GM21529 (cell line): ENCODE measurements around the gene SEZ6.

Source experiments
- ATAC-seq: cut with Tn5 transposase; IDR thresholded peaks from one replicate; pipeline ENCODE4 v1.9.1; 2021; ENCODE audit not compliant: unreplicated experiment

SEZ6 gene

DNA sequence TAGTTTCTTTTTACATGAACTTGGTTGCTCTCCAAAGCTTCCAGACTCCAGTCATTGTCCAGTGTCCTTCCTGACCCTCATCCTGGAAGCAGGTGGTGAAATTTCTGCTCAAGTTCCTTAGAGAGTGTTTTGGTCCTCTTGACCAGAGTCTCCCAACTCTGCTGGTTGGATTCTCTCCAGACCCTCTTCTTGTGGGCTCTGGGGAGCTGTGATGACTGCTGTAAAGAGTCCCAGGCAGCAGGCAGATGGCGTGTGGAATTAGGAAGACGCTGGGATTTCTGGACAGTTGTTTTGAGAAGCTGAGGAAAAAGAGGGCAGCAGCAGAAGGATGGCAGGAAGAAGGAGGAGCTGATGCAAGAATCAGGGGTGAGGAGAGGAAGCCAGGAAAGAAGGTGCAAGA is 1.6 kb upstream of the SEZ6 start:
- no peak for ATAC-seq

DNA sequence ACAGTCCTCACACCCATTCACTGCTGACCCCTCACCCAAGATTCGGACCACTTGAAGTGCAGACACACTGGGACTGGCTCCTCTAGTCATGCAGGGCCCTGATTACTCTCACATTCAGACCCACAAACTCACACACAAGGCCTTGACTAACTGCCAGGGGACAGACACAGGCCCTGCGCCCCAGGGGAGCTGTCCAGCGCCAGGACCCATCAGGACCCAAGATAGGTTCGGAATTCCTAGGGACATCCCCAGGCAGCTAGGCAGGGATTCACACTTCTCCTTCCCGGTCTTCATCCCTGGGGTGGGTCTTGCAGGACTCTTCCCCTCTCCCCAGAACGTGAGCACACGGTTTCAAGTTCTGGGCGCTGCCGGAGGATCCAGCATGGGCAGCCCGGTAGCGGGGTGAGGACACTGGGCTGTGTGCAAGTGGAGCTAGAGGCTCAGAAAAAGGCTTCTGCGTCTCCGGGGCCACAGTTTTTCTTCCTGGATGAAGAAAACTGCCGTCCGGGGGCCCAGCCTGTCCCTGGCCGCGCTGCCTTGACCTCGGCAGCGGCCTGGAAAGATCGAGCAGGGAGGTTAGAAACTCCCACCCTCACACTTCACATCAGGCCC is 1.6 kb downstream of the SEZ6 start:
- ATAC-seq, result no peak

DNA sequence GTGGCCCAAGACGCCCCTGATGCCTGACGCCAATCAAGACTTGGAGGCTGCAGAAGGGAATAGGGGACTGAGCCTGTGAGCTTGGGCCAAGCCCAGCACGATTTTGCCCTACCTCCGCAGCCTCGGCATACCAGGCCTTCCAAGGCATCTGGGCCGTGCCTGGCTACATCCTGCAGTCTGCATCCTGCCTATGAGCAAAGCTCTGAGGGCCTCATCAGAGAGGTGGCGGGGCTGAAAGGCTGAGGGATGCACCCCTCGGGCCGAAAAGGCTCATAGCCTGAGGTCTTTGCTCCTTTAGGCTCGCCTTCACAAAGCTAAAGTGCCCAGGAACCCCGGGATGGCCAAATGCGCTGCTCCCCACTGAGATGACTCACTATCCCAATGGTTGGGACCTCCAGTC is 2.5 kb downstream of the SEZ6 start:
- no peak for ATAC-seq

DNA sequence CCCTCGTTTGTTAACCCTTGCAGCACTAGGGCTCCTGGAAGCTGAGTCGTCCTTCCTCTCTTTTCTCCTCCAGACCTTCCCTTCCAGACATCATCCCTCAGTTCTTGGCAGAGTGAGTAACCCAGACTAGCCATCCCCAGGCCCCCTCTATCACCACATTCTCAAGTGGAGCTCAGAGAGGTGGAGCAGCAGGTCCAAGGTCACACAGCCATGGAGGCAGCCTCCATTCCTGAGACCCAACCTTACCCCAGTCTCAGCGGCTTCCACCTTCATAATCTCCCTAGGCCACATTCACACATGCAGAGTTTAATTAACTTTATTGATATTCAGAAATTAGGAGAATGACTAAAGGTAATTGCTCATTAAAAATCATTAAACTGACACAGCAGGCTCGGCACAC is 3.0 kb downstream of the SEZ6 start:
- ATAC-seq, result no peak

DNA sequence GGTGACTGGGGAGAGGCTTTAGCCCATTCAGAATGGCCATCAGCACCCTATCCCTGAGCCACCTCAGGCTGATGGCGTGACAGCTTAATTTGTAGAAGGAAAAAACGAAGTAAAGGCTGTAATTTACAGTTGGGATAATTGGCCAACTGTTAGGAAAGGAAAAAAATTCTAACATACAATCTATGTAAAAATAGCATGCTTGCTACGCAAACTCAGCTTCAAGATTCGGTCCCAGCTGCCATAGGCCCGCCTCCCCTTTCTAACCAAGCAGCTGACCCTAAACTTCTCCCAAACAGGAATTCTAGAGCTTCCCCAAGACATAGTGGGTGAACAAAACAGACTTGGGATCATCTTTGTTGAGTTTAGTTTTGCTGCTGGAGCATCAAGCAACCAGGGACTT is 4.9 kb downstream of the SEZ6 start:
- no peak for ATAC-seq

DNA sequence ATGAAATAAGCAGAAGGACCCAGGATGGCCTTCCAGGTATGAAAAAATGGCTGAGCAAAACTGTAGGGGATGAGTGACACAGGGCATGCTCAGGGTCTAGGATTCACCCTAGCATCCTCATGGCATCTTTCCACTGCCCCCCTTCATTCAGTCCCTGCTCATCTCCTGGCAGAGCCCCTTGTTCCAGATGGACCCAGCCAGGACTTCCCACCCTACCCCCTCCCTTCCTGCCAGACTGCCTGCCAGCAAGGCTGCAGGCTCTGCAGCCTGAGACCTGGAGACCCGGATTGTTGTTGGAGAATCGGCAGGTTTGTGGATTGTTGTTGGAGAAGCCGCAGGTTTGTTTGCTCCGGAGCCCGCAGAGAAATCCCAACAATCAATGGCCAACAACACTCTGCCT is 6.6 kb downstream of the SEZ6 start:
- no peak for ATAC-seq

DNA sequence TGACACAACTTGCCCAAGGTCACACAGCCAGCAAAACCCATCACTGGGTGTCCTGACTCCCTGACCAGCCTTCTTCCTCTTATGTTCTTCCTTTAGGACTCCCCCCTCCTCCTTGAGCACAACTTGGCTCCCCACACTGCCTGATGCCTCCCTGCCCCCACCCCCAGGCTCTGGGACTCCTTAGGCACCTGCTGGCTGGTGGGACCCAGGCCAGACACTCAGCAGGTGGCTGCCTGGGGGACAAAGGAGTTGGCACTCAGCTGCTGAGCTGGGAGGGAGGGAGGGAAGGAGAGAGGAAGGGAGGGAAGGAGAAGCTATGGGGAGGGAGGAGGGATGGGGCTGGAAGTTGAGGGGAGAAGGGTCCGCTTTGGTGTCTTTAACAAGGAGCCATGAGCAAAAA is 8.0 kb downstream of the SEZ6 start:
- ATAC-seq, result no peak

DNA sequence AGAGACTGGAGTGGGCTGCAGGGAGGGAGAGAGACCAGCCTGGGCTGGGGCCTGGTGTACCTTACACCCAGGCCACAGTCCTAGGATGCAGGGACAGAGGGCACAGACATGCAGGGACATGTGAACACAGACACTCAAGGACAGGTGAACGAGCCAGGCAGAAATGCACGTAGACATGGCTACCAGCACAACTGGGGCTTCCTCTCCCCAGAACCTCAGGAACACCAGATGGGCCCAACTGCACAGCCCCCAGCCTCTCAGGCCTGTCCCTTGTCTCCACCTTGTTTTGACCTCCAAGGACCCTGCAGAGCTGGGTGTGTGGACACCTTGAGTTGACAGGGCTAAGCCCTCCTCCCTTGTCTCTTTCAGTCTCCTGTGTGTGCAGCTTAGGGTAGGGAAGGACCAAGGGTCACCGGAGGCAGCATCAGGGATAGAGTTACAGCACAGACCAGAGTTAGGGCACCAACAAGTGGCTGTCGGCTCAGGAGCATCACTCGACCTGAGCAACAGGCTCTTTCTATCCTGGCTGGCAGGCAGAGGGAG is 9.2 kb downstream of the SEZ6 start:
- no peak for ATAC-seq

DNA sequence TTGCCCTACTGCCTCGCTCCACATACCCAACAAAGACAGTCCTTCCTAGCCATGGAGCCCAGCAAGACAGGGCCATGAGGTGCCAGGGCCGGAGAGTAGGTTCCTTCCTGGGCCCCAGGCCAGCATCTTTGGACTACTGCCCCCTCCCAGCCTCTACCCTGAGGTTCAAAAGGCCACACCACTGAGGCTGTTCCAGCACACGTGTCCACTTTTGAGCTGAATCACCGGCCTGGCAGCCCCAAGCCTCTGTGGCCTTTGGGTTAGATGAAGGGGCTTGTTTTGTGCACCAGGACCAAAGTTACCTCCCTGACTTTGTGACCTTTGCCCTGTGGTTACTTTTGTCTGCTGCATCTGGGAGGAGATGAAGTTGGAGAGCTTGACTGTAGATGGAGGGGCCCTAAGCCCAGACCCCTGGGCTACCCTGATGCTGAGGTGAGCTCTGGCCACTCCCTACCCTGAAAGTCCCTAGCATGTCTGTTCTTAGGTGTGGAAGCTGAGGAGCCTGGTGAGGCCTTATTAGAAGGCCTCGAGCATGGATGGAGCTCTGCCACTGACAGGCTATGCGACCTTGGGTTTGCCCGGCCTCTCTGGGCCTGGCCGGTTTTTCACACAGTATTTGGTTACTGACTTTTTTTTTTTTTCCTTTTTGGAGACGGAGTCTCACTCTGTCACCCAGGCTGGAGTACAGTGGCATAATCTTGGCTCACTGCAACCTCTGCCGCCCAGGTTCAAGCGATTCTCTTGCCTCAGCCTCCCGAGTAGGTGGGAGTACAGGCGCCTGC is 12.0 kb downstream of the SEZ6 start:
- ATAC-seq, result no peak

DNA sequence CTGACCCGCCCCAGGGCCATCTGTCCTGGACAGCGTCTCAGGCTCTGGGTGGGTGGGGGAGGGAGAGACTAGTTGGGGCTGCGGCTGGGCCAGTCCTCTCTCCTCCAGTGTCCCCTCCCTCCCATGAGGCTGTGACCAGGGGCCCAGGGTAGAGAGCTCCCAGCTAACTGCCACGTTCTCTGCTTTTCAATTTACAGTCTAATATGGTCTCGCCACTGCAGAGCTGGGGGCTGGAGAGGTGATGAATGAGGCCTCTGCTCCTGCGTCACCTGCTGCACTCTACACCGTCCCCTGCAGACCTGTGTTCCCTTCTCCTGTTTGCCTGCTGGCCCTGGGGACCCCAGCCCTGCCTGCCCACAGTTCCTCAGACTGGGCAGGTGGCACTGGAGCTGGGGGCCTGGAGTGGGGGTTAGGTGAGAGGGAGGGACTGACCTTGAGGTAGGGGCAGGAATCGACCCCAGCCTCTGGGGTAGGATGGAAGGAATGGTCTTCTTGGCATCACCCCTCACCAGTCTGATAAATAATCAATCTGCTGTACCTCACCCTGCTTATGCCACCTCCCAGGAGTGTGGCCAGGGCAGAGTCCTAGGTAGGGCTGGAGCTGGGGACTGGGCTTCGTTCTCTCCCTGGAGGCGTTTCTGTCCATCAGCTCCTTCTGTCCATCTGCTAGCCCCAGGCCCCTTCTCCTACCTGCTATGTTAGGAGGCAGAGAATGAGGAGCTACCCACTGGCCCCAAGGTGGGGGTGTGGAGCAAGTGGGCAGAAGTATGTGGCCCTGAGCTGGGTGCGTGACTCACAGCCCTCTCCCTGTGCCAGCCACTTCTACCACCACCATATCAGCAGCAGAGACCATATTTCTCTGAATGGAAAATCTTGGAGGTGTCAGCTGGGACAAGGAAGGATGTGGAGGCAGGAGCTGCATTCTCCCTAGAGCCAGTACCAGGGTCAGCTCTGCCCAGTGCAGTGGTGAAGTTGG is 12.9 kb downstream of the SEZ6 start:
- no peak for ATAC-seq

DNA sequence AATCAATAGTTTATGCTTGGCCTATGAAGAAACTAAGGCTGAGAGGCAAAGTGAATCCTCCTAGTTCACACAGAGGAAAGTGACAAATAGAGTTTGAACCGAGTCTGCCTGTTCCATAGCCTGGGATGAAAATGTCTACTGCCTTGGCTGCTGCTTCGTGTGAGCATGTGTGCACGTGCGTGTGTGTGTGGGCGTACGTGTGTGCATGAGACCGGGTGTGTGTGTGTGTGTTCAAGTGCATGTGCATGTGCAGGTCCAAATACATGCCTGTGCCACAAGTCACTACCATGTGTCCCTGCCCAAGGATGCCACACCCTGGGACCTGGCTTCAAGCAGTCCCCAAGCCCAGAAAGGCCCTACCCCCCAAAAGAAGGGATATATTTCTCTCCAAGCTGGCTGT is 13.6 kb downstream of the SEZ6 start:
- ATAC-seq, result no peak

DNA sequence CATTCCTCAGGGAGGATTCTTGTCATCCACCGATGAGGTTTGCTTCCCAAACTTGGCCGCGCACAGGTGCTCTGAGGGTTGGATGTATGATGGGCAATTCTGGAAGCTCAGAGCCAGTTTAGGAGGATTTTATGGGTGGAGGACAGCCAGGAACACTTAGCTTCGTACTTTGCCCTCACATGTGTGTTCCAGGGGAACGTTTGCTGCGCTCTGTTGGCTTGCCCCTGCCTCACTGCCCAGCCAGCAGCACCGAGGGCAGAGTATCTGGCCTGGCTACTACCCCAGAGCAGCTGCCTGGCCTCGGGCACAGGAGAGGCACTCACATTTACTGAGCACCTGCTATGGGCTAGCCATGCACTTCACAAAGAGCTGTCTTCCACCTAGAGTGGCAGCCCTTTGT is 14.1 kb downstream of the SEZ6 start:
- no peak for ATAC-seq

DNA sequence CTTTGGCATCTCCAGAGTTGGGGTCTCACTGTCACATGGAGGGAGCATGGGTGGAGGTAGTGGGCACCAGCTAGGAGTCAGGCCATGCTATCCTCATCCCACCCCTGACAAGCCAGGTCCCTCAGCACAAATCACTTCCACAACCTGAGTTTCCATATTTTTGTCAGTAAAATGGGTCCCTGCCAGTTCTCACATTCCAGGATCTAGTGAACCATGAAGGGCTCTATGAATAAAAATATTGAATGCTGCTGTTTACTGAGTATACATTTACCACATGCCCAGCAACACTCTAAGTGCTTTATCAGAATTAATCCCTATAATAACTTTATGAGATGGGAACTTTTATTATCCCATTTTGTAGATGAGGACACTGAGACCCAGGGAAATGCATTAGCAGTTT is 16.8 kb downstream of the SEZ6 start:
- ATAC-seq, result no peak

DNA sequence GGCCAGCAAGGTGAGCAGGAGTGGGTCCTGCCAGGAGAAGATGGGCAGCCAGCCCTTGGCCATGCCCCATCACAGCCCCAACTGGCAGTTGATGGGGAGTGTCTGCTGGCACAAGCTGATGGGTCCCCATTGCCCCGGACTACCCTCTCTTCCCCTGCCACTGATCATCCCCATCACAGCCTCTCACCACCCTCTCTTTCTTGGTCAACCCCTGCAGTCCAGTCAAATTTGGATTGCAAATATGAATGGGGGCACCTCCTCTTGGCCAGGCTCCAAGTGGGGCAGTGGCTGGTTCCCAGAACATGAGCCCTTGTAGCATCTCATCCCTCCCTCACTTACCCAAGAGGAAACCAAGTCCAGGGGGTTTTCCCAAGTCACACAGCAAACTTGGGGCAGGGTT is 17.4 kb downstream of the SEZ6 start:
- no peak for ATAC-seq

DNA sequence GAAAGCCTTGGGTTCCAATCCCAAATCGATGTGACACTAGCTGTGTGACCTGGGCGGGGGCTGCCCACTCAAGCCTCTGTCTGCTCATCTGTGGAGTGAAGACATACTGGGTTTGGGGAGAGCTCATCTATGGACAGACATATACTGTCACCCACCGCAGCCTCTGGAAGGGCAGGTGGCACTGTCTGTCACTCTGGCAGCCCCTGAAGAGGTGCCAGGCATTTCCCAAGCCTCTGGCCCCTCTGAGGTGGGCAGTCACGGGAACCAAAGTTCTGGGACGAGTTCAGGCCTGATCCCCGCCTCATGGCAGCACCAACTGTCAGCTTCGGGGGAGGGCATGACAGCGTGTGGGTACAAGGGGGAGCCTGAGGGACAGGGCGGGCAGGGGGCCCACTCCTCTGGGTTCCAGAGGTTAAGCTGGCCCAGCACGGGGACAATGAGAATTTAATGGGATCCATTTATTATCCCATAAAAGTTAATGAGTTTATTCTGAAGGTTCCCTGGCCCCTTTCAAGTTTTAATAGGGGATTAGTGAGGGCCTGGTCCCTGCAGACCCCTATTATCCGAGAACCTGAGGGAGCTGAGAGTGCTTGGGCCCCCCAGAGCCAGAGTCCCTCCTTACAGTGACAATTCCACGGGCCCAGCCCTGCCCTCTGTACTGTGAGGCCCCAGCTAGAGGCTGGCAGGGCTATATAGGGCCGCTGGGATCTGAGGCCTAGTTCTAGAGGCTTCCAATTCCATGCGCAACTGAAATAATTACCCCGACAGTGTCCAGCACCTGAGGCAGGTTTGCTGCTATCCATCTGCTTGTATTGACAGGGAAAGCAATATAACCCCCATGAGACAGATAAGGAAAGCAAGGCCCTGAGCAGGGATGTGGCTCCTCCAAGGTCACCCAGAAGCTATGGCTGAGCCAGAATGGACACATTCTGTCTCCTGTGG is 18.8 kb downstream of the SEZ6 start:
- ATAC-seq, result no peak

DNA sequence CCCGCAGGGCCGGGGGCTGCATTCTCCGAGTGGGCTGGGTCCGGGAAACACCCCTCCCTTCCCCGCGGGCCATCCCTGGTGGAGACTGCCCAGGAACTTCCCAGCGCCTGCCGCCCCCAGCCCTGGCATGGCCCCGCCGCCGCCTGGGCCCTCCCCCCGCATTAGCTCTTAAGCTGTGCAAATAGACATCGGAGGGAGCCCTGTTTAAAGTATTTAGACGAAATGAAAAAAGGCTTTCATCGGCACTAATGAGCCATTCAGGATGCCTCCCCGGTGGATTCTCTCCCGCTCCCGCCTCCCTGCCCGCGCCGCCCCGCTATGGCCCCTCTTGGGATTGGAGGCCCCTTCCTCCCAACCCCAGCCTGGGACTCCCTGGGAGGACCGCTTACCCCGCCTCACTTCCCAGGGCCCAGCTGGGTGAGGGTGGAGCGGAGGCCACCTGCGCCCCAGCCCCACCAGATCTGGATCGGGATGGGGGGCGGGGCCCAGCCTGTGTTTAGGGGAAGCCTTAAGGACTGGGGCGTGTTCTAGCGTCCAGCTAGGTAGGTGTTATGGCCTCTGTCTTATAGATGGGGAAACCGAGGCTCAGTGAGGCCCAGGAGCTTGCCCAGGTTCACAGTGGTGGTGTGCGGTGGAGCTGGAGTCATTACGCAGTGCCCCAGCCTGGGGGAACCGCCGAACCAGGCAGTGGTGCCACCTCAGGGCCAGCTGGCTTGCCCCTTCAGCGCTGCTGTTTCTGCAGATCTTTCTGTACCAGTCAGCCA is 19.7 kb downstream of the SEZ6 start:
- no peak for ATAC-seq

DNA sequence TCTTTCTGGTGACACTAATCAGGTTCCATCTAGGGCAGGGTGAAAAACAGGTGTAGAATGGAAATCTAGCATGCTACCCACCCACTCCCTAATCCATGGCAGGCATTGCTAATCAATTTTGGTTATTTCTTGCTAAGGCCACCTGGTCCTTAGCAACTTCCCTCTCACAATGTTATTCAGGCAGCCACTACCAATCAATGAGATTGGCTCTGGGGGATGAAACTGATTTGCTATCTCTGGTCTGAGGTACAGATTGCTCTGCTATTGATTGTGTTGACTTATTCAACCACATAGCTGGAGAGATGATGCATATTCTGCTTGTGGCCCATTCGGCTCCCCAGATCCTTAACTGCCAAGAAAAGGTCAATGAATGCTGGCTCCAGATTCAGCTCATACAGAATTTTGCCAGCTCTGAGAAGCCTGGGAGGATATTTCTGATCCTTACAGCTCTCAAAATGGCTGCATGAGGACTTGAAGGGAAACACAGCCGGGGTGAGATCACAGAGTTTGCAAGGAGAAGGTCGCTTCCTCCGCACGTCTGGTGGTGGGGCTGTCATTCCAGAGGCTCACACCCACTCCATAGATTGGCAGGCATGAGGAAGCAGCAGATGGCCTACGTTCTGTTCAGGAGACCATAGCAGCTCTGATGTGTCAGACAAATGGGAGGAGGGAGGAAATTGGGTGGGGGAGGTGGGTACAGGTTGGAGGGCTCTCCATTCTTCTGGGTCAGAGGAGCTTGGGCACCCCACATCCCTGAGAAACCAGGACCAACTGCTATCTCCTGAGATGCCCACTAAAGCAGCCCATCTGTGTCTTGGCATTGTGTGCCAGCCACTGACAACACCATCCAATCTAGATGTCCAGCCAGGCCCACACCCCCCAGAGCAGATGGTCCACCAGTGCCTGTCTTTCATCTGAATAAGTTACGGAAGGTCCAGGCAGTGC is 22.3 kb downstream of the SEZ6 start:
- no peak for ATAC-seq

DNA sequence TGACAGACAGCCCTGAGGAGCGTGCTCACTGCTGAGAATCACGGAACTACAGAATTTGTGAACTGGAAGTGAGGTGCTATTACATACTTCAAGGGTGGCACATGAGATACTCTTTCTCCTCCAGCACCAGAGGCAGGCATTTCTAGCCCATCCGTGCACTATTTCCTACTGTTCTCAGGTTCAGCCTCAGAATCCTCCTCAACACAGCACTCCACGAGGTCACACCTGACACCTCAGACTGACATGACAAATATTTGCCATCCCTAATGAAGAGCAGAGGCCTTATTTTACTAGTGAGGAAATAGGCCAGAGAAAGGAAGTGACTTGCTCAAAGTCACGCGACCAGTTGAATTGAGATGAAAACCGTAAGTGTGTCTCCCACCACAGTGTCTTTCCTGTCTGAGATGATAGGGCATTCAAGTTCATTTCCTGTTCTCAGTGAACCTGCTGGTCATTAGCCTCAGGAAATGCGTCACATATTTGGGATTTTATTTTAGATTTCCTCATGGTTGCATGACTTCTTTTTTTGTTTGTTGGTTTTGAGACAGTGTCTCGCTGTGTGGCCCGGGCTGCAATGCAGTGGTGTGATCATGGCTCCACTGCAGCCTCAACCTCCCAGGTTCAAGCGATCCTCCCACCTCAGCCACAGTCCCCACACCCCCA is 23.6 kb downstream of the SEZ6 start:
- no peak for ATAC-seq
